OCI-LY7 (cell line): Measurements from ENCODE around the gene SERPINA3. TPM values are rescaled to one million over a fixed set of nuclear protein-coding genes. Genes with fewer than 3 reads are reported as not detected.
"Not testable (repeated sequence)": the region's sequence is repeated elsewhere in the genome, so short reads cannot be mapped to it uniquely, and the experiment has no call there.

Source experiments
- BruUV-seq: library from RNA; stranded (reverse); fragments of 400-500 nt; replicated peaks from 2 replicates; lab custom pipeline; 2021; lab: Mats Ljungman, UMichigan
- CTCF ChIA-PET: fragments of 300-600 bp; sonication (Branson Sonifier 250); formaldehyde crosslinking; loops from one replicate; lab custom pipeline; 2022; ENCODE audit warnings: antibody characterized with exemption; ENCODE audit not compliant: unreplicated experiment; lab: Charles Lee
- POLR2A ChIA-PET: fragments of 300-600 bp; sonication (Branson Sonifier 250); formaldehyde crosslinking; loops from one replicate; lab custom pipeline; 2022; ENCODE audit warnings: antibody characterized with exemption; lab: Charles Lee
- DNase-seq: peaks from one replicate; pipeline ENCODE4 v3.0.0-alpha.2; 2015; ENCODE audit warnings: low spot score
- H2AFZ ChIP-seq: fragments of 200-600 bp; sonication (generic), shearing (Covaris generic); 2 replicates; pipeline ENCODE4 v1.6.1; 2014; ENCODE audit warnings: mild to moderate bottlenecking, antibody characterized with exemption, low read length, moderate library complexity
- H3K27ac ChIP-seq: fragments of 200-600 bp; sonication (generic); 2 replicates; pipeline ENCODE4 v1.5.1; 2014; ENCODE audit warnings: mixed run types, low read depth, mild to moderate bottlenecking, moderate library complexity, low read length, inconsistent platforms; ENCODE audit not compliant: poor library complexity, severe bottlenecking
- H3K36me3 ChIP-seq: fragments of 200-600 bp; sonication (generic); 2 replicates; pipeline ENCODE4 v1.6.1; 2014; ENCODE audit warnings: mild to moderate bottlenecking, antibody characterized with exemption, low read length, moderate library complexity, mixed read lengths; ENCODE audit not compliant: insufficient read depth
- H3K4me1 ChIP-seq: fragments of 200-600 bp; sonication (generic); 2 replicates; pipeline ENCODE4 v1.5.1; 2014; ENCODE audit warnings: mild to moderate bottlenecking, low read length; ENCODE audit not compliant: insufficient read depth, poor library complexity, severe bottlenecking
- H3K4me2 ChIP-seq: fragments of 200-600 bp; sonication (generic); 2 replicates; pipeline ENCODE4 v1.6.1; 2014; ENCODE audit warnings: mild to moderate bottlenecking, low read length
- H3K4me3 ChIP-seq: fragments of 200-600 bp; sonication (generic); 2 replicates; pipeline ENCODE4 v1.5.1; 2014; ENCODE audit warnings: mild to moderate bottlenecking, low read depth, low read length; ENCODE audit not compliant: poor library complexity, severe bottlenecking
- H3K79me2 ChIP-seq: fragments of 200-600 bp; sonication (generic); 2 replicates; pipeline ENCODE4 v1.6.1; 2016; ENCODE audit warnings: low read depth, mild to moderate bottlenecking, low read length, moderate library complexity, mixed read lengths; ENCODE audit not compliant: insufficient read depth
- H3K9me2 ChIP-seq: fragments of 200-600 bp; sonication (generic); 2 replicates; pipeline ENCODE4 v1.6.1; 2016; ENCODE audit warnings: mild to moderate bottlenecking, low read length, mixed read lengths; ENCODE audit not compliant: insufficient read depth
- H3K9me3 ChIP-seq: fragments of 200-600 bp; sonication (generic); 2 replicates; pipeline ENCODE4 v1.6.1; 2014; ENCODE audit warnings: mild to moderate bottlenecking, mixed run types, low read length, mixed read lengths
- H4K20me1 ChIP-seq: fragments of 200-600 bp; sonication (generic); 2 replicates; pipeline ENCODE4 v1.6.1; 2014; ENCODE audit warnings: mild to moderate bottlenecking, antibody characterized with exemption, low read length, moderate library complexity, mixed read lengths; ENCODE audit not compliant: insufficient read depth
- CTCF ChIP-seq: fragments of 200-600 bp; sonication (generic); conservative IDR thresholded peaks from 2 replicates; pipeline ENCODE4 v1.5.1; 2014; ENCODE audit warnings: mild to moderate bottlenecking, antibody characterized with exemption, low read length, moderate library complexity, mixed read lengths
- EZH2phosphoT487 ChIP-seq: fragments of 200-600 bp; sonication (generic); IDR thresholded peaks from 2 replicates; pipeline ENCODE4 v1.6.1; 2018; ENCODE audit warnings: low read depth, borderline replicate concordance, mild to moderate bottlenecking, mixed run types, antibody characterized with exemption, low read length, moderate library complexity, mixed read lengths
- intact Hi-C: fragments of 100-400 bp; cut with micrococcal nuclease; formaldehyde crosslinking; loops from one replicate; pipeline ENCODE4 v1.10.0; 2022; ENCODE audit not compliant: unreplicated experiment
- total RNA-seq, 2 experiments: library from RNA; depleted of rRNA in 1 of 2; stranded (reverse); fragments of >200 nt in 1 of 2; shearing (Covaris generic) in 1 of 2; gene quantifications; 2 replicates each; pipeline ENCODE4 v1.2.3, GENCODE V29; 2014 to 2022

SERPINA3 gene
- total RNA-seq, 2 experiments from 2014 or later = not detected

GRCh38 chr14:94574336-94574735 is 37.9 kb upstream of the SERPINA3 start:
- no peak overlapping the region for H3K4me2 ChIP-seq
- H3K4me3 ChIP-seq = no peak overlapping the region
- intact Hi-C loops = no loop called here
- ChIA-PET CTCF (no interaction called here), POLR2A (no interaction called here)
- no peaks in the 10 kb centered on the region for H3K9me3 ChIP-seq
- no TSS peak for BruUV-seq
- H3K4me1 ChIP-seq = no peaks in the 10 kb centered on the region
- no peaks in the 10 kb centered on the region for H4K20me1 ChIP-seq
- no peaks in the 10 kb centered on the region for H3K36me3 ChIP-seq
- no peak for DNase-seq
- no peaks in the 10 kb centered on the region for H3K9me2 ChIP-seq
- H3K27ac ChIP-seq = no peak overlapping the region
- no peak overlapping the region for H2AFZ ChIP-seq
- H3K79me2 ChIP-seq = no peaks in the 10 kb centered on the region
- no peak for TF ChIP-seq CTCF
- no peak for TF ChIP-seq EZH2phosphoT487

GRCh38 chr14:94575730-94576585 is 36.2 kb upstream of the SERPINA3 start:
- TF ChIP-seq CTCF (no peak), EZH2phosphoT487 (no peak)
- no peak overlapping the region for H3K27ac ChIP-seq
- H3K9me2 ChIP-seq = no peaks in the 10 kb centered on the region
- intact Hi-C loops = no loop called here
- no peaks in the 10 kb centered on the region for H3K4me1 ChIP-seq
- H3K4me2 ChIP-seq = no peak overlapping the region
- no peaks in the 10 kb centered on the region for H3K79me2 ChIP-seq
- no peak overlapping the region for H3K4me3 ChIP-seq
- no peak overlapping the region for H2AFZ ChIP-seq
- POLR2A ChIA-PET = no interaction called here
- CTCF ChIA-PET = no interaction called here
- no TSS peak for BruUV-seq
- DNase-seq = no peak
- H4K20me1 ChIP-seq = no peaks in the 10 kb centered on the region
- H3K9me3 ChIP-seq = no peaks in the 10 kb centered on the region
- H3K36me3 ChIP-seq = no peaks in the 10 kb centered on the region

- H3K27ac ChIP-seq, POLR2A ChIA-PET, H3K4me3 ChIP-seq, DNase-seq, CTCF ChIA-PET, H3K4me1 ChIP-seq, H2AFZ ChIP-seq, intact Hi-C loops, H3K79me2 ChIP-seq, H4K20me1 ChIP-seq, H3K9me2 ChIP-seq, H3K9me3 ChIP-seq, H3K36me3 ChIP-seq, H3K4me2 ChIP-seq, BruUV-seq: not testable (repeated sequence)
Measured at GRCh38 chr14:94577472-94577871, 34.7 kb upstream of the SERPINA3 start.
